HG03103 (cell line): ENCODE results near the gene HEATR5B.

ENCODE experiments used
- ATAC-seq: cut with Tn5 transposase; IDR thresholded peaks from one replicate; pipeline ENCODE4 v1.9.1; 2021; ENCODE audit warnings: low read depth; ENCODE audit not compliant: unreplicated experiment

HEATR5B gene

GRCh38 chr2:37083873-37084794 lies at the start of gene HEATR5B, which contains the start of gene GPATCH11:
Gene HEATR5B, minus strand, starts transcription at chr2:37084372. Its CDS starts 958 bp downstream, at chr2:37083414.
Gene GPATCH11, plus strand, starts transcription at chr2:37084518. Its CDS starts 3,864 bp downstream, at chr2:37088382.
- ATAC-seq = peak; percentile 80

GRCh38 chr2:37132914-37133313 lies 48.7 kb upstream of the HEATR5B start:
- no peak for ATAC-seq

GRCh38 chr2:37125416-37125815 lies 41.2 kb upstream of the HEATR5B start:
- no peak for ATAC-seq

- ATAC-seq = no peak
These were observed 35.0 kb upstream of the HEATR5B start for GRCh38 chr2:37119157-37119556.

DNA sequence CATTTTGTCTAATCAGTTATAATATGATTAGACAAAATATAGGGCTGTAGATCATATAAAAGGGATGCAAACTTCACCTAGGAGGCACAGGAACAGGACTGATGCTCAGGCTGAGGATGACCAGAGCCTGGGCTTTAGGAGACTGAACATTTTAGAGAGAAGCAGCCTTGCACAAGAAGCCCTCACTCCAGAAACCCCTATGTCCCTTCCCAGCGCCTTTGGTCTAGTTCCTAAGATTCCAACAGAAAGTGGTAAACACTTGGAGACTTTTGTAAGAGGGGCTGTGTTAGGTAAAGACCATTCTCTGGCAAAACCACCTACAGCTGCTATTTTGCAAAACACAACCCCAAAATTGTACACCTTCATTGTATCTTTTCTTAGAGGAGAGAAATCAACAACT lies 33.4 kb upstream of the HEATR5B start:
- no peak for ATAC-seq

DNA sequence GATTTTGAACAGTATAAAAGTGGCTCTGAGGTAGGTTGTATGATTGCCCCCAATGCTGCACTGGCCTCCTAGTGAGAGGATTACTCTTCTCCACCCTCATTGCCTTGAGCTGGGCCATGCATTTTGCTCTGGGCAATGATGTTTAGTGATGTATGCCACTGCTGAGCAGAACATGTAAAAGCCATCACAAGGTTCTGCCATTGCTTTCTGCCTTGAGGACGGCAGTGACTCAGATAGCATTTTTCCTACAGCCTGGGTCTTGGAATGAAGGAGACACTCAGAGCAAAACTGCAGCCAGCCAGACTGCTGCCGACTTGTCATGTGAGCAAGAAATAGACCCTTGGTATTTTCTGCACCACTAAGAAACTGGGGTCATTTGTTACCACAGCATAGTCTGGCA lies 27.8 kb upstream of the HEATR5B start:
- ATAC-seq = no peak

DNA sequence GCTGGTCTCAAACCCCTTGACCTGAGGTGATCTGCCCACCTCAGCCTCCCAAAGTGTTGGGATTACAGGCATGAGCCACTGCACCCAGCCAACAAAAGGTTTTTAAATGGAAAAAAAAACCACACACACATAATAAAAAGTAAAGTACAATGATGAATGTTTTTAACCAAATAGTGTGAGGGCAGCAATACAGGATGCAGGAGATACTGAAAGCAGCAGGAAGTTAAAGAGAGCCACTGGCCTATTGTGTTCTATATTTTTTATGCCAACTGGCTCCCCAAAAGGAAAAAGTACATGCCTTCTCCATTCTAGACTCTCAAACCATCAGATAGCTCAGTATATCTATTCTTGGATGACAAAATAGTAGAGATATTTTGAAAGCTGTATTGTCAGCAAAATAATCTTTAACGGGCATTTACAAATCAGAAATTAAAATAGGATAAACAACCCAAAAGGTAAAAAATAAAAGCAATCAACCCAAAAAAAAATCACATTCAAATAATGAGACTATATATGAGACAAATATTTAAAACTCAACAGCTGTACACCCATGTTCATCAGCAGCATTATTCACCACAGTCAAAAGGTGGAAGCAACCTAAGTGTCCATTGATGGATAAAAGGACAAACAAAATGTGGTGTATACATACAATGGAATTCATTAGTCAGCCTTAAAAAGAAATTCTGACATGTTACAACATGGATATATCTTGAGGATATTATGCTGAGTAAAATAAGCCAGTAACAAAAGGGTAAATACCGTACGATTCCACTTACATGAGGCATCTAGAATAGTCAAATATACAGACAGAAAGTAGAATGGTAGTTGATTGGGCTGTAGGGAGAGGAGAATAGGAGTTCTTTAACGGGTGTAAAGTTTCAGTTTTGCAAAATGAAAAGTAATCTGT lies 26.4 kb upstream of the HEATR5B start:
- ATAC-seq = no peak

GRCh38 chr2:37109523-37109922 lies 25.4 kb upstream of the HEATR5B start:
- no peak for ATAC-seq

DNA sequence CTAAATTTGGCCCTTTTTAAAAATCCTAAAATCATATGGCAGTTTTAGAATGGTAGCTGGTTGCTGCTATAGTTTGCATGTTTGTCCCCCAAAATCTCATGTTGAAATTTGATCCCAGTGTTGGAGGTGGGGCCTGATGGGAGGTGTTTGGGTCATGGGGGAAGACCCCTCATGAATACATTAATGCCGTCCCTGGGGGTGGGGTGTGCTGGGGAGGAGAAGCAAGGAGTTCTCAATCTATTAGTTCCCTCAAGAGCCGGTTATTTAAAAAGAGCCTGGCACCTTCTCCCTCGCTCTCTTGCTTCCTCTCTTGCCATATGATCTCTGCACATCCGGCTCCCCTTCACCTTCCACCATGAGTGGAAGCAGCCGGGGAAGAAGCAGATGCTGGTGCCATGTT lies 21.0 kb upstream of the HEATR5B start:
- no peak for ATAC-seq

- no peak for ATAC-seq
These were observed 20.0 kb upstream of the HEATR5B start for GRCh38 chr2:37104178-37104577.

- ATAC-seq = no peak
These were observed 18.4 kb upstream of the HEATR5B start for GRCh38 chr2:37102588-37102987.

DNA sequence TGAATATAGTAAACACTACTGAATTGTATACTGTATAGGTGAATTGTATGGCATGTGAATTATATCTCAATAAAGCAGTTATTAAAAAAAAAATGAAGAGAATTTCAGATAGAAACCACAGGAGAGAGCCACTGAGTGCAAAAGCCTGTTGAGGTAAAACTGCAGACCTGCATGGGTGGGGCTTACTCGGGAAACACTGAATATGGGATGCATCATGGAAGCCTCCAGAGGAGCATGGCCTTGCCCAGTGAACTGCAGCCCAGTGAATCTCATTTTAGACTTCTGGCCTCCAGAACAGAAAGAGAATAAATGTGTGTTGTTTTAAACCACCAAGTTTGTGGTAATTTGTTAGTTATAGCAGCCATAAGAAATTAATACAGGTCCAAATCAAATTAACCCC lies 15.9 kb upstream of the HEATR5B start:
- ATAC-seq = no peak

DNA sequence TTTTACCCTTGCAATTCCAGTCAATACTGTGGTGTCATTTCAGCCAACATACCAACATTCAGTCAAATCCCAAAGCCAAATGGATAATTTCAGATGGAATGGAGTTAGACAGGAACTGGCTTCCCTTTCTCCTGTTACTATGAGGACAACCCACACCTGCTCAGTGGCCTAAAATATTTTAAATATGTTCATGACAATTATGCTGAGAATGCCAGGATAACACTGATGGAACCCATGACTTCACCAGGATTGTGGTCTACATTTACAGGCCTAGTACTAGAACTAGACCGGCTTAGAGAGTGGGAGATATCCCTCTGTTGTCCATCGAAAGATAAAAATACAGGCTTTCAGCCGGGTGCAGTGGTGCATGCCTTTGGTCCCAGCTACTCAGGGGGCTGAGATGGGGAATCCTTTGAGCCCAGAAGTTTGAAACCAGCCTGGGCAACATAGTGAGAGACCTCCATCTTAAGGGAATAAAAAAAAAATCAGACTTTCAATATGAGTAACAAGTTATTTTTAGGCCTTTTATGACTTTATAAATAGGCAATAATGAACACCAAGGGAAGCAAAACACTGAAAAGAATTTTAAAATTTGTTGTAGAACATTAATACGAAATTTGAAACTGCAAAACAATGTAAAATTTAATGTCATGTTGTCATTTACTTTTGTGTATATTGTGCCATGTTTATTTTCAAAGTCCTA lies 14.4 kb upstream of the HEATR5B start:
- ATAC-seq = no peak

DNA sequence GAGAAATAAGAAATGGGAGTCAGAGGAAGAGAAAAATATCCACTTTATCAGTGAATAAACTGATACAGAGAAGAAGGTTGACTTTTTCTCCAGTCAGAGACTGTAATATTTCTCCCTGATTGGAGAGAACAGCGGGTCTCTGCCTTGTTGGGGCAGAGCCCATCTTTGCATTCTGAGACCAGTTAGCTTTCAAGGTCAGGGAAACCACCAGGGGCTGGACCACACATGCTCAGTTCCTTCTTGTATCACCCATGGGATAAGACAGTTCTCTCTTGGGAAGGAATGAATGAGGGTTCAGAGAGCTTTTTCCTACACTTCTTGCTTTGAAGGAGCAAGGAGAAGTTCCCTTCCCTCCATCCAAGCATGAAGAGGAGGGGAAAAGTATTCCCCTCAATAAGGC lies 12.4 kb upstream of the HEATR5B start:
- ATAC-seq = no peak

DNA sequence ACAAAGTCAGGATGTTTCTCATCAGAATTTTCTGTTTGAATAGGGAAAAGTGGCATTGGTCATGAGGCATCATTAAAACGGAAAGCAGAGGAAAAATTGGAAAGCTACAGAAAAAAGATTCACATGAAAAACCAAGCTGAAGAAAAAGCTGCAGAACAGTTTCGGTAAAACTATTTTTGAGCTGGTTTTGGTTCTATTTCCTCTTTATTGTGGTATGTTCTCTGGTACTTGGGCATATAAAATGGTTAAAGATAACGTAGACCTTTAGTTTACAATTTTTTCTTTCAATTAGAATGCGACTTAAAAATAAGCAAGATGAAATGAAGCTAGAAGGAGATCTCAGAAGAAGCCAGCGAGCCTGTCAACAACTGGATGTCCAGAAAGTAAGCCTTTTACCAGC lies 7.7 kb upstream of the HEATR5B start:
- ATAC-seq = peak; percentile 43

- peak; percentile 78 for ATAC-seq
These were observed 5.9 kb upstream of the HEATR5B start for GRCh38 chr2:37090019-37090477.

GRCh38 chr2:37085731-37086147 lies 1.6 kb upstream of the HEATR5B start:
- ATAC-seq = no peak

- no peak for ATAC-seq
These were observed 625 bp upstream of the HEATR5B start for GRCh38 chr2:37084797-37085196.

DNA sequence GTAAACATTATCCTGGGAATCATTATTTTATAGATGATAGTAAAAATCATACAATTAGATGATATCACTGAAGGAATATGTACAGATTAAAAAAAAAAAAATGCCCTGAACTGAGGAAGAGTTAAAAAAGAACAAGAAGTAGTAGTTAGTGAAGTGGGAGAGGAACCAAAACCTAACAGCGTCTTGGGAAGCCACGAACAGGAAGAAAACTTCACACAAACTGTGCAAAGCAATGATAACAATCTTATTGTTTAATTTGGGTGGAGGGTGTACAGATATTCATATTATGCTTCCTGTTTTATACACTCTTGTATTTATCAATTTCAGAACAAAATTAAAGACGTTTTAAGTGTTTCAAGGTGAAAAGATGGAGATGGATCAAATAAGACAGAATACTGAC lies 3.5 kb downstream of the HEATR5B start:
- ATAC-seq = no peak

GRCh38 chr2:37080266-37080665 lies 3.9 kb downstream of the HEATR5B start:
- no peak for ATAC-seq

DNA sequence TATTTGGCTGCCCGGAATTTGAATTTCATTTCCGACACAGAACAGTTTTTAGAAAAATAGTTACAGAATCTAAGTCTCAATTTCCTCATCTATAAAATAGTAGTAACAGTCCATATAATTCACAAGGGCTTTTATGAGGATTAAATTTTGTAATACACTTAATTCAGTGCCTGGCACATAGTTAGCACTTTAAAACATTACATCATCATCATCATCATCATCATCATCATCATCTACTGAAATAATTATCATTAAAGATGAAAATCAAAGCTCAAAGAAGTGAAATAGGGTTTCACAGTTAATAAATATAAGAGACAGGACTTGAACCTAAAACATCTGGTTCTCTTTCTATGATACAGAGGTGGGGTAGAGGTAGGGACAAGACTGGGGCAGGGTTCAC lies 13.2 kb downstream of the HEATR5B start:
- ATAC-seq = no peak
